HCT116 (cell line): Measurements from ENCODE around the gene DHX34. TPM values are rescaled to one million over a fixed set of nuclear protein-coding genes. Genes with fewer than 3 reads are reported as not detected.
A peak's percentile ranks its signal among the peaks of the same experiment; 100 is the strongest.
"Not testable (repeated sequence)": the region's sequence is repeated elsewhere in the genome, so short reads cannot be mapped to it uniquely, and the experiment has no call there.

Source experiments
- ATAC-seq: fragments of 200-7000 bp; cut with Tn5 transposase; 2 replicates; pipeline ENCODE4 v1.9.1; 2020; ENCODE audit warnings: mild to moderate bottlenecking, moderate library complexity
- BruUV-seq: library from RNA; stranded (reverse); fragments of 400-500 nt; replicated peaks from 2 replicates; lab custom pipeline; 2021; lab: Mats Ljungman, UMichigan
- CTCF ChIA-PET: fragments of 300-600 bp; sonication (Branson Sonifier 250); formaldehyde crosslinking; loops from one replicate; lab custom pipeline; 2021; ENCODE audit warnings: antibody characterized with exemption; lab: Charles Lee
- POLR2A ChIA-PET: fragments of 300-600, 350-600 bp; sonication (Branson Sonifier 250); formaldehyde crosslinking; loops from one replicate; lab custom pipeline; 2021; ENCODE audit warnings: antibody characterized with exemption; lab: Charles Lee
- RAD21 ChIA-PET, 2 experiments: fragments of 300-600 bp; sonication (Branson Sonifier 250); formaldehyde crosslinking; loops; one replicate each; lab custom pipeline; 2023; ENCODE audit warnings: low total read pairs in 2 of 2; ENCODE audit not compliant: uncharacterized antibody in 2 of 2, unreplicated experiment in 2 of 2, low non-redundant PET in 1 of 2; lab: Charles Lee
- DNase-seq: peaks from one replicate; pipeline ENCODE4 v3.0.0-alpha.2; 2010; ENCODE audit warnings: low read depth, low spot score
- H2AFZ ChIP-seq: fragments of 200-600 bp; shearing (Covaris generic), sonication (generic); 2 replicates; pipeline ENCODE4 v1.6.1; 2017; ENCODE audit warnings: low read depth, mixed run types, mixed read lengths, antibody characterized with exemption, low read length; ENCODE audit not compliant: poor library complexity, severe bottlenecking
- H3K27ac ChIP-seq: 2 replicates; pipeline ENCODE4 v1.5.1; 2012; ENCODE audit warnings: low read depth, low read length
- H3K27me3 ChIP-seq: fragments of 200-600 bp; sonication (generic); 2 replicates; pipeline ENCODE4 v1.6.1; 2016; ENCODE audit warnings: mixed run types, low read length, mixed read lengths; ENCODE audit not compliant: insufficient read depth
- H3K36me3 ChIP-seq, 2 experiments: fragments of 200-500 bp in 1 of 2; fragments of 200-600 bp in 1 of 2; sonication (Bioruptor generic) in 1 of 2; sonication (generic) in 1 of 2; 2 replicates each; pipeline versions ENCODE4 v1.5.1 to v1.6.1; 2014 to 2016; ENCODE audit warnings: low read length in 2 of 2, inconsistent platforms in 1 of 2, mixed read lengths in 1 of 2, mixed run types in 1 of 2; ENCODE audit not compliant: insufficient read depth in 2 of 2, control insufficient read depth in 1 of 2
- H3K4me1 ChIP-seq, 2 experiments: fragments of 200-600 bp in 1 of 2; sonication (generic) in 1 of 2; 2 replicates each; pipeline versions ENCODE4 v1.5.1 to v1.6.1; 2012 to 2017; ENCODE audit warnings: low read length in 2 of 2, inconsistent platforms in 1 of 2, mild to moderate bottlenecking in 1 of 2, mixed read lengths in 1 of 2, mixed run types in 1 of 2, moderate library complexity in 1 of 2; ENCODE audit not compliant: insufficient read depth in 2 of 2, control insufficient read depth in 1 of 2
- H3K4me2 ChIP-seq: fragments of 200-600 bp; sonication (generic); 2 replicates; pipeline ENCODE4 v1.6.1; 2017; ENCODE audit warnings: mixed run types, low read length, mixed read lengths
- H3K4me3 ChIP-seq, 2 experiments: fragments of 200-600 bp in 1 of 2; sonication (generic) in 1 of 2; replicated peaks in 1 of 2; 2 replicates each; pipeline ENCODE4 v1.5.1; 2011 to 2016; ENCODE audit warnings: low read length in 2 of 2, control low read depth in 1 of 2, low read depth in 1 of 2, mild to moderate bottlenecking in 1 of 2, mixed read lengths in 1 of 2, mixed run types in 1 of 2
- H3K79me2 ChIP-seq: fragments of 200-600 bp; sonication (generic); 2 replicates; pipeline ENCODE4 v1.6.1; 2017; ENCODE audit warnings: mild to moderate bottlenecking, mixed run types, low read length, moderate library complexity, mixed read lengths; ENCODE audit not compliant: insufficient read depth
- H3K9ac ChIP-seq: fragments of 200-600 bp; sonication (generic); 2 replicates; pipeline ENCODE4 v1.6.1; 2016; ENCODE audit warnings: low read length, mixed read lengths
- H3K9me2 ChIP-seq: fragments of 200-600 bp; sonication (generic), shearing (Covaris generic); 2 replicates; pipeline ENCODE4 v1.6.1; 2017; ENCODE audit warnings: mixed run types, mild to moderate bottlenecking, moderate library complexity; ENCODE audit not compliant: insufficient read depth
- H3K9me3 ChIP-seq, 2 experiments: fragments of 200-500 bp in 1 of 2; fragments of 200-600 bp in 1 of 2; sonication (Bioruptor generic) in 1 of 2; sonication (generic) in 1 of 2; 2 replicates each; pipeline ENCODE4 v1.6.1; 2014 to 2017; ENCODE audit warnings: low read length in 2 of 2, mixed read lengths in 2 of 2, inconsistent platforms in 1 of 2, low read depth in 1 of 2, mild to moderate bottlenecking in 1 of 2, mixed run types in 1 of 2, moderate library complexity in 1 of 2; ENCODE audit not compliant: control insufficient read depth in 1 of 2, insufficient read depth in 1 of 2
- H4K20me1 ChIP-seq: fragments of 200-600 bp; sonication (generic), shearing (Covaris generic); 2 replicates; pipeline ENCODE4 v1.6.1; 2017; ENCODE audit warnings: mixed run types, mild to moderate bottlenecking, moderate library complexity; ENCODE audit not compliant: insufficient read depth
- EZH2 ChIP-seq: fragments of 200-600 bp; sonication (generic); IDR thresholded peaks from 2 replicates; pipeline ENCODE4 v1.6.1; 2017; ENCODE audit warnings: antibody characterized with exemption, mixed run types
- JUND ChIP-seq: IDR thresholded peaks from 2 replicates; pipeline ENCODE4 v1.6.1; 2012
- intact Hi-C: fragments of 100-400 bp; cut with micrococcal nuclease; formaldehyde crosslinking; loops from 2 replicates; pipeline ENCODE4 v1.10.0; 2022
- total RNA-seq: library from RNA; stranded (reverse); gene quantifications from one replicate; pipeline ENCODE4 v1.2.1, GENCODE V29; 2021; ENCODE audit not compliant: unreplicated experiment
- TF ChIP-seq, protein P1 (sequence below): IDR thresholded peaks from 2 replicates; pipeline ENCODE4 v1.6.1; 2011; ENCODE audit warnings: mild to moderate bottlenecking, low read length, moderate library complexity; ENCODE audit not compliant: insufficient replicate concordance; ENCODE audit errors: extremely low read depth

Gene DHX34
- total RNA-seq, 1 experiment from 2014 or later: 30.5 TPM

DNA sequence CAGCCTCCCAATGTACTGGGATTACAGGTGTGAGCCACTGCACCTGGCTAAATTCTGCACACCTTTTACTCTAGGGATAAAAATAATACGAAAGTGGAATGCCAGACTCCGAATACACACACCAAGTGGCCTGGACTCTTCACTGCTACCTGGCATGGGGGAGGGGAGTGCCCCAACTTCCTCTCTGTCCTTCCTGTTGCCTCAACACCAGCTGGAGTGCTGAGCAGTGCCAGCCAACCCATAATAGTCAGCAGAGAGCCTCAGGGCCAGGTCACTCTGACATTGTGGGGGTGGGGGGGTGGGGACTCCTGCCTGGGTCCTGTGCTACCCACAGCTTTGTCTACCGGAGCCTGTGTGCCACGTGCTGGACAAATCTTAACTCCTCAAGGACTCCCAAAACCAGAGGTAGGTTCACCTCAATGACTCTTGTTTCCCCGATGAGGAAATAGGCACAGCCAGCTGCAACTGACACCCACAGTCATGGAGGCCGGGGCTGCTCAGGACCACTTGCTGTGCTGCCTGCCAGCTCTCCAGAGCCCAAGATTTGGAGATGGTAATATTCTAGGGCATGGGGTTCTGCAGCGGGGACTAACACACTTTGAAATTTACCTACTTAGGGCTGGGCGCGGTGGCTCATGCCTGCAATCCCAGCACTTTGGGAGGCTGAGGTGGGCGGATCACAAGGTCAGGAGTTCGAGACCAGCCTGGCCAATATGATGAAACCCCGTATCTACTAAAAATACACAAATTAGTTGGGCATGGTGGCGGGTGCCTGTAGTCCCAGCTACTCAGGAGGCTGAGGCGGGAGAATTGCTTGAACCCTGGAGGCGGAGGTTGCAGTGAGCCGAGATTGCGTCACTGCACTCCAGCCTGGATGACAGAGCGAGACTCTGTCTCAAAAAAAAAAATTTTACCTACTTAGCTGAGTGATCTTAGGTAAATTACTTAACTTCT lies 12.1 kb upstream of the DHX34 start:
- peak; percentile 36 for ATAC-seq
- H3K9me2 ChIP-seq, intact Hi-C loops, H3K4me3 ChIP-seq, H3K79me2 ChIP-seq, H3K27ac ChIP-seq, H3K9me3 ChIP-seq, H4K20me1 ChIP-seq, H2AFZ ChIP-seq, H3K4me1 ChIP-seq, BruUV-seq, RAD21 ChIA-PET, H3K36me3 ChIP-seq, H3K27me3 ChIP-seq, DNase-seq, H3K9ac ChIP-seq: not testable (repeated sequence)
- CTCF ChIA-PET: interaction anchor here (4.0 kb wide), 1 partner anchor 12 kb away, joined by 21 read pairs; the partner anchor contains the start of gene DHX34
- peak overlapping the region; percentile 14; the same call in 1 of the 2 replicates for H3K4me2 ChIP-seq
- POLR2A ChIA-PET: interaction anchor here (0.7 to 1.0 kb wide), 2 partner anchors 12 to 22 kb away, joined by 3 read pairs; partner anchors contain the start of gene DHX34

- no TSS peak for BruUV-seq
Observed at GRCh38 chr19:47339196-47339880, 9.8 kb upstream of the DHX34 start.

More at GRCh38 chr19:47339196-47339880, 9.8 kb upstream of the DHX34 start:
- no peak overlapping the region for H2AFZ ChIP-seq
- H3K27ac ChIP-seq: no peak overlapping the region
- H3K9me3 ChIP-seq: no peaks in the 10 kb centered on the region; a peak in 1 of 4 replicates
- peaks cover 4 to 9% of the 10 kb centered on the region in 2 experiments for H3K4me1 ChIP-seq
- H3K4me2 ChIP-seq: no peak overlapping the region
- ChIA-PET POLR2A (no interaction called here), RAD21 (no interaction called here), CTCF (interaction anchor here (0.7 to 4.0 kb wide), 2 partner anchors 10 to 33 kb away, joined by 3 to 21 read pairs; partner anchors contain the start of gene DHX34)
- intact Hi-C loops: no loop called here
- TF ChIP-seq, protein P1, sequence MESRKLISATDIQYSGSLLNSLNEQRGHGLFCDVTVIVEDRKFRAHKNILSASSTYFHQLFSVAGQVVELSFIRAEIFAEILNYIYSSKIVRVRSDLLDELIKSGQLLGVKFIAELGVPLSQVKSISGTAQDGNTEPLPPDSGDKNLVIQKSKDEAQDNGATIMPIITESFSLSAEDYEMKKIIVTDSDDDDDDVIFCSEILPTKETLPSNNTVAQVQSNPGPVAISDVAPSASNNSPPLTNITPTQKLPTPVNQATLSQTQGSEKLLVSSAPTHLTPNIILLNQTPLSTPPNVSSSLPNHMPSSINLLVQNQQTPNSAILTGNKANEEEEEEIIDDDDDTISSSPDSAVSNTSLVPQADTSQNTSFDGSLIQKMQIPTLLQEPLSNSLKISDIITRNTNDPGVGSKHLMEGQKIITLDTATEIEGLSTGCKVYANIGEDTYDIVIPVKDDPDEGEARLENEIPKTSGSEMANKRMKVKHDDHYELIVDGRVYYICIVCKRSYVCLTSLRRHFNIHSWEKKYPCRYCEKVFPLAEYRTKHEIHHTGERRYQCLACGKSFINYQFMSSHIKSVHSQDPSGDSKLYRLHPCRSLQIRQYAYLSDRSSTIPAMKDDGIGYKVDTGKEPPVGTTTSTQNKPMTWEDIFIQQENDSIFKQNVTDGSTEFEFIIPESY: no peak
- TF ChIP-seq JUND (no peak), EZH2 (no peak)
- no peaks in the 10 kb centered on the region for H3K27me3 ChIP-seq
- DNase-seq: no peak
- no peaks in the 10 kb centered on the region for H3K79me2 ChIP-seq
- H3K36me3 ChIP-seq: no peaks in the 10 kb centered on the region
- no peaks in the 10 kb centered on the region for H3K9me2 ChIP-seq
- H4K20me1 ChIP-seq: no peaks in the 10 kb centered on the region
- no peak overlapping the region for H3K9ac ChIP-seq
- ATAC-seq: no peak
- H3K4me3 ChIP-seq: no peak overlapping the region
